Upper lobe of right lung (tissue), 1 donor: ENCODE data around the gene TOMM6. TPM values are rescaled to one million over a fixed set of nuclear protein-coding genes. Genes with fewer than 3 reads are reported as not detected.
"Not testable (repeated sequence)": the region's sequence is repeated elsewhere in the genome, so short reads cannot be mapped to it uniquely, and the experiment has no call there.

Experiments
- ATAC-seq: fragments of 200-7000 bp; cut with Tn5 transposase; one replicate; pipeline ENCODE4 v1.9.1; 2020; ENCODE audit warnings: mild to moderate bottlenecking, moderate library complexity
- DNase-seq: peaks from one replicate; pipeline ENCODE4 v3.0.0-alpha.2; 2020
- H3K27ac ChIP-seq: fragments of 200-600 bp; one replicate; pipeline ENCODE4 v1.8.0; 2022
- H3K27me3 ChIP-seq: fragments of 200-600 bp; one replicate; pipeline ENCODE4 v1.8.0; 2022; ENCODE audit warnings: mild to moderate bottlenecking
- H3K36me3 ChIP-seq: fragments of 200-600 bp; one replicate; pipeline ENCODE4 v1.8.0; 2022
- H3K4me1 ChIP-seq: fragments of 200-600 bp; one replicate; pipeline ENCODE4 v1.8.0; 2022
- H3K4me3 ChIP-seq: fragments of 200-600 bp; one replicate; pipeline ENCODE4 v1.8.0; 2022; ENCODE audit warnings: mild to moderate bottlenecking
- H3K9me3 ChIP-seq: fragments of 200-600 bp; one replicate; pipeline ENCODE4 v1.8.0; 2022
- CTCF ChIP-seq: fragments of 200-600 bp; IDR thresholded peaks from one replicate; pipeline ENCODE4 v1.8.0; 2022; ENCODE audit warnings: antibody characterized with exemption
- intact Hi-C: fragments of 100-400 bp; cut with DNase I; formaldehyde crosslinking; loops from one replicate; pipeline ENCODE4 v1.11.0; 2022
- total RNA-seq: library from RNA; stranded (reverse); fragmentation: NEBNext Ultra II Directional; extraction: Animal tissue kit (Norgen Biotek cat#: 25700); gene quantifications from one replicate; pipeline ENCODE4 v1.2.1, GENCODE V29; 2021
- donor health status: DM: no; HTN: yes; CAD: no; lungs with severe emphysema.

TOMM6 gene
- total RNA-seq, 1 donor from 2014 or later = 138 TPM

DNA sequence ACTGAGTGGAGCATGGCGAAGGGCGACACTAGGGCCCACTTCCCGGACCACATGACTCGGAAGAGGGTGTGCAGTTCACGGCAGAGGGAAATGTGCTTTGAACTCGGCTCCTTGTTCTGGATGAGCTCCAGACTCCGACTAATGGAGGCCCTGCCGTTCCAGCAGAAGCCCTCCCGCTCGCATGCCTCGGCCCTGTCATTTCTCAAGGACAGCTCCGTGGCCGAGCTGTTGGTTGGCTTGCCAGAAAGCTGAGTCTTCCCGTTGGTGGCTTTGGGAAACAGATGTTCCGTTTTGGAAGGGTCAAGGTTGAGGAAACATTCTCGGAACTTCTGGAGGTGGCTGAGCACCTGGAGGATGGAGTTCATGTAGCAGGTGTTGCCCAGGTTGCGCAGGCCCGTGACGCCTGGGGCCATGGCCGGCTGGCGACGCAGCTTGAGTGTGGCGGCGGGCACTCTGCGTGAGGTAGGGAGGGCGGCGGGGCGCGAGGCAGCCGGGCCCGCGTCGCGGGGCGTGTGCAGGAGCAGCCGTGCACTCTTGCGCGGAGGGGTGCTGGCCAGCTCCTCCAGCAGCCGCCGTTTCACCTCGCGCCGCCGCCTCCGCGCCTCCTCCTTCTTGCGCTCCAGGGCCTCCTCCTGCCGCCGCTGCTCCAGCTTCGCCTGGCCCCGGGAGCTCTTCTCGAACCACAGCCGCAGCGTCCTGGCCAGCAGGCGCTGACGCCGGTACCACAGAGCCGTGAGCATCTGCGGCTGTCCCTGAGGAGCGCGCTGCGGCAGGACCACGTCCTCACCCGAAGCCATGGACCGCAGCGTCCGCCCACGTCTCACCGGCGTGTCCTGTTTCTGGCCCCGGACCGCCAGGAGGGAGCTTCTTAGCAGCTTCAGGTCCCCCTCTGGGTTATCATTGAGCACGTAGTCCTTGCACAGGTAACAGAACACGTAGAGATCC lies 18.6 kb downstream of the TOMM6 start:
- no peak for DNase-seq
- Histone ChIP-seq H3K36me3 (no peaks in the 10 kb centered on the region), H3K9me3 (no peaks in the 10 kb centered on the region), H3K4me1 (no peaks in the 10 kb centered on the region), H3K4me3 (no peak overlapping the region), H3K27ac (no peak overlapping the region), H3K27me3 (no peaks in the 10 kb centered on the region)
- intact Hi-C loops = no loop called here
- no peak for ATAC-seq
- no peak for TF ChIP-seq CTCF

GRCh38 chr6:41811095-41811494 lies 23.6 kb downstream of the TOMM6 start:
- H3K27me3 ChIP-seq = no peaks in the 10 kb centered on the region
- DNase-seq (no peak), ATAC-seq (no peak)
- TF ChIP-seq CTCF = no peak
- no peaks in the 10 kb centered on the region for H3K4me1 ChIP-seq
- no peaks in the 10 kb centered on the region for H3K36me3 ChIP-seq
- H3K4me3 ChIP-seq = no peak overlapping the region
- H3K9me3 ChIP-seq = no peaks in the 10 kb centered on the region
- intact Hi-C loops = no loop called here
- no peak overlapping the region for H3K27ac ChIP-seq

GRCh38 chr6:41811946-41812345 lies 24.5 kb downstream of the TOMM6 start:
- H3K4me3 ChIP-seq, H3K4me1 ChIP-seq, intact Hi-C loops, DNase-seq, H3K36me3 ChIP-seq, ATAC-seq, H3K27me3 ChIP-seq, H3K27ac ChIP-seq, H3K9me3 ChIP-seq: not testable (repeated sequence)

- H3K27me3 ChIP-seq = no peaks in the 10 kb centered on the region
- H3K4me1 ChIP-seq = no peaks in the 10 kb centered on the region
- no peak for TF ChIP-seq CTCF
- no peak overlapping the region for H3K4me3 ChIP-seq
- intact Hi-C loops = no loop called here
- ATAC-seq (no peak), DNase-seq (no peak)
- no peaks in the 10 kb centered on the region for H3K36me3 ChIP-seq
- H3K27ac ChIP-seq = no peak overlapping the region
- H3K9me3 ChIP-seq = no peaks in the 10 kb centered on the region
Observed at GRCh38 chr6:41813469-41813868, 26.0 kb downstream of the TOMM6 start.

- intact Hi-C loops = no loop called here
- Histone ChIP-seq H3K27ac (no peak overlapping the region), H3K4me3 (no peak overlapping the region), H3K9me3 (no peaks in the 10 kb centered on the region), H3K4me1 (no peaks in the 10 kb centered on the region), H3K27me3 (no peaks in the 10 kb centered on the region), H3K36me3 (no peaks in the 10 kb centered on the region)
- ATAC-seq = no peak
- no peak for DNase-seq
- no peak for TF ChIP-seq CTCF
Observed at GRCh38 chr6:41813956-41814355, 26.5 kb downstream of the TOMM6 start.

GRCh38 chr6:41814629-41815028 lies 27.1 kb downstream of the TOMM6 start:
- intact Hi-C loops = no loop called here
- no peaks in the 10 kb centered on the region for H3K36me3 ChIP-seq
- TF ChIP-seq CTCF = no peak
- H3K27me3 ChIP-seq = no peaks in the 10 kb centered on the region
- ATAC-seq (no peak), DNase-seq (no peak)
- no peaks in the 10 kb centered on the region for H3K9me3 ChIP-seq
- no peak overlapping the region for H3K4me3 ChIP-seq
- H3K4me1 ChIP-seq = no peaks in the 10 kb centered on the region
- H3K27ac ChIP-seq = no peak overlapping the region
